ENCODE results near the gene NLGN1.
"Not testable (repeated sequence)": the region's sequence is repeated elsewhere in the genome, so short reads cannot be mapped to it uniquely, and the experiment has no call there.

The NLGN1 gene

GRCh38 chr3:173397161-173398110 lies at the start of gene NLGN1:
TSS of gene NLGN1 (plus strand) at chr3:173397744.
- no peak for DNase-seq

DNA sequence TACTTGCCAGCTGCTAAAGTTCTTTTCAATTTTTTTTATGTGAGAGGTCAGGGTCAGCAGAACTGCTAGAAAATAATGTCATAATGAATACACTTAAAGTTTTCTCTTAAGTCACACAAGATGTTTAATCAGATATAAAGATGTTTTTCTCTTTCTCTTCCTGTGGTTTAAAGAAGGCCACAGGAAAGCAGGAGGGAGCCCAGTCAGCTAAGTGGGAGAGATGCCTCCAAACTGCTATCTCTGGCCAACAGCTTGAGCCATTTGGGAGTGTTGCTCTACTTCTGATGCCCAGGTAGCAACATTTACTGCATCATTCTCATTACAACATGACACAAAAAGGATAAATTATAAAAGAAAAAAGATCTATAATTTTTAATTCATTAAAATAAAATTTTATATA lies 45.7 kb upstream of the NLGN1 start:
- DNase-seq: no peak

- DNase-seq: not testable (repeated sequence)
These were observed 44.4 kb upstream of the NLGN1 start for GRCh38 chr3:173353137-173353536.

GRCh38 chr3:173354124-173354523 lies 43.4 kb upstream of the NLGN1 start:
- DNase-seq: no peak

- DNase-seq: no peak
These were observed 25.6 kb upstream of the NLGN1 start for GRCh38 chr3:173371848-173372487.

- DNase-seq: no peak
These were observed 16.9 kb upstream of the NLGN1 start for GRCh38 chr3:173380681-173381080.

- DNase-seq: not testable (repeated sequence)
These were observed 15.6 kb upstream of the NLGN1 start for GRCh38 chr3:173381936-173382335.

GRCh38 chr3:173395073-173395411 lies 2.5 kb upstream of the NLGN1 start:
- DNase-seq: no peak

GRCh38 chr3:173395412-173396181 lies 1.9 kb upstream of the NLGN1 start:
- peak; percentile 43 for DNase-seq

- no peak for DNase-seq
These were observed 1.1 kb upstream of the NLGN1 start for GRCh38 chr3:173396191-173397041.

DNA sequence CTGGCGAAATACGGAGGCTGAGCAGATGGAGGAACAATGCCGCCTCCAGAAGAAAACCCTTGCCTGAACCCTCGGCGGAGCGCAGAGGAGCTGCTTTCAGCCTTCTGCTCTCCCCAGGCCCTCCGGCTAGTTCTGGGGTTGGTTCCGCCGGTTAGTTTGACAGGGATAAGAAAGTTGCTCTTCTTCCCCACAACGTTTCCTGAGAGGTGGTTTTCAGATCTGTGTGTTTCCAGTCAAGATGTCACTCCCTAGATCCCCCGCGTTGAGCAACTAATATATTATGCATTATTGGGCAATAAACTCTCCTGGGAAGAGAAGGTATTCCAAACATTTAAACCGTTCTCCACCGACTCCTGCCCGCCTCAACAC lies 551 bp downstream of the NLGN1 start:
- DNase-seq: no peak

- DNase-seq: no peak
These were observed 1.5 kb downstream of the NLGN1 start for GRCh38 chr3:173399044-173399443.

DNA sequence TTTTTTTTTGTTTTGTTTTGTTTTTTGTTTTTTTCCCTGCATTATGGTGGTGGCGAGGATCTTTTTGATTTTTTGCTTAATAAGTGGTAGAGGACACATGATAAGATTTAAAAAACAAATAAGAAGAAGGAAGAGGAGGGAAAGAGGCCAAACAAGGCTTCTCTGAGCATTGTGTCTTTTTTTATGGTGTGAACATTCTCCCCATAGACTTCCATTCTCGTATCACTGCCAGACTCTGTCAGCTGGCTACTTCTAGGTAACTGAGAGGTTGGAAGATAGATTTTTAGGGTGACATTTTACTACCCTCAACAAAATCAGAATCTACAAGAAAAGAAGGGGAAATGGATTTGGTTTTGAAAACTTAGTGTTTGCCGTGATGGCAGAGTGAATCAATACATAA lies 3.8 kb downstream of the NLGN1 start:
- no peak for DNase-seq

- DNase-seq: no peak
These were observed 5.1 kb downstream of the NLGN1 start for GRCh38 chr3:173402656-173403055.

GRCh38 chr3:173403376-173403775 lies 5.8 kb downstream of the NLGN1 start:
- DNase-seq: no peak

DNA sequence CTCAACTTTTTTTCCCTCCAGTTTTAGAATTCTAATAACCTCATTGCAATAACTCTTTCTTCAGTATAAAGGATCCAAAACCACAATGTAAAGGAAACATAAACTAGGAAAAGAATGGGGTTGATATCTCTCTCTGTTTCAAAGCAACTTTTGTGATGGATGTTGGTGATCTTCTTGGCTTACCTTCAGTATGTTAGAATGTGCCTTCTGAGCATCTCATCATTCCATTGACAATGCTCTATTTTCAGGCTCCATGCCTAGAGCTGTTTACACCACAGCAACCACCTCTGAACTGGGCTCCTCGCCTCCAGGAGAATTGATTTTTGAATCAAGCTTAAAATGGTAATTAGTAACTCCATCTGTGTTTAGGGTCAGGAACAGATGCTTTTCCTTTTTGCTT lies 6.6 kb downstream of the NLGN1 start:
- DNase-seq: no peak

GRCh38 chr3:173410436-173410835 lies 12.9 kb downstream of the NLGN1 start:
- DNase-seq: no peak

GRCh38 chr3:173410849-173411248 lies 13.3 kb downstream of the NLGN1 start:
- DNase-seq: no peak

GRCh38 chr3:173411375-173411973 lies 13.9 kb downstream of the NLGN1 start:
- DNase-seq: no peak

DNA sequence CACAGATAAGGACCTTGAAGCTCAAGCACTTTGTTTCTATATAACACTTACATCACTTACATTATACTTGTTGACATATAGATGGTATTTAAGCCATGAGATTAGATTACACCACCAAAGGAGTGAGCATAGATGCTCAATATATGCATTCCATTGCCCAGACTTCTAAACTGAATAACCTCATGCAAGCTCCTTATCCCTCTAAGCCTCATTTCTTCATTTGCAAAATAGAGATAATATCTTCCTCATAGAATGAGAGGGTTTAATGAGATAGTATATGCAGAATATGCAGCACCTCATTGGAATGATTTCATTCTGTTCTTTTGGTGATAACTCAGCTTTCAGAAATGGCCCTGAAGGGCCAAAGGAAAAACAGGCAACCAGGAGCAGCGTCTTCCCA lies 18.5 kb downstream of the NLGN1 start:
- DNase-seq: no peak

DNA sequence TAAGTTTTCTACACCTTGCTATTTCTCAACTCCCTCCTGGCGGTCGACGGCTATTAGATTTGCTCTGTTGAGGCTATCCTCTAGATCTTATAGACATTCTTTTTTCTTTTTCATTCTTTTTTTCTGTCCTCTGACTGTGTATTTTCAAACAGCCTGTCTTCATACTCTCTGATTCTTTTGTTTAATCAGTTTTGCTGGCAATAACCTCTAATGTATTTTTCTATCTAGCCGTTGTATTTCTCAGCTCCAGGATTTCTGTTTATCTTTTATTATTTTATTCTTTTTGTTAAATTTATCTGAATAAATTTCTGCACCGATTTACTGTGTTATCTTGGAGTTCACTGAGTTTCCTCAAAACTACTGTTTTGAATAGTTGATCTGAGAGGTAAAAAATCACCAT lies 31.5 kb downstream of the NLGN1 start:
- no peak for DNase-seq

DNA sequence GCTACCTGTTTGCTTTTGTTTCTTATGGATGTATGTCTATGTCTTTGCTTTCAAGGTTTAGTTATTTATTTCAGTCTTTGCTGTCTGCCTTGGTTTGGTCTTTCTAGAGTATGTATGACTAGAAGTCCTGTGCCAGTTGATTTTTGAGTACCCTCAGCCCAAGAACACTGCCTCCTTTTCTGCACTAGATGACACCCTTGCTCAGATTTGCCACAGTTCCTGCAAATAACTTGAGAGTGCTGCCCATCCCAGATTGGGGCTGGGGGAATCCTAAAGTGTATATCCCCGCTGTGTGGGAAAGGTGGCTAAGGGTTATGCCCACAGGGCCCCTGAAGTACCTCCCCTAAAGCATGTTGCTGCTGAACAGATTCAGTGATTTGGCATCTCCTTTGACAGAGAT lies 32.0 kb downstream of the NLGN1 start:
- no peak for DNase-seq
